WTC11 (cell line): Measurements from ENCODE around the gene KLF13. TPM values are rescaled to one million over a fixed set of nuclear protein-coding genes. Genes with fewer than 3 reads are reported as not detected.

Experiments used
- ATAC-seq: fragments of 200-7000 bp; cut with Tn5 transposase; 2 replicates; pipeline ENCODE4 v1.10.0; 2021; ENCODE audit warnings: mild to moderate bottlenecking, moderate library complexity
- CTCF ChIA-PET: fragments of 300-600 bp; sonication (Branson Sonifier 250); formaldehyde crosslinking; loops from one replicate; lab custom pipeline; 2021; ENCODE audit warnings: antibody characterized with exemption; lab: Charles Lee
- POLR2A ChIA-PET: fragments of 350-600 bp; sonication (Branson Sonifier 250); formaldehyde crosslinking; loops from one replicate; lab custom pipeline; 2021; ENCODE audit warnings: antibody characterized with exemption; lab: Charles Lee
- DNase-seq: peaks from one replicate; pipeline ENCODE4 v3.0.0; 2021; ENCODE audit warnings: low spot score
- H3K27ac Mint-ChIP-seq: 2 replicates; pipeline ENCODE4 v1.8.0; 2021; ENCODE audit warnings: mixed read lengths
- H3K27me3 Mint-ChIP-seq: 2 replicates; pipeline ENCODE4 v1.8.0; 2021; ENCODE audit warnings: low read depth, mild to moderate bottlenecking, moderate library complexity, mixed read lengths
- H3K36me3 Mint-ChIP-seq: 2 replicates; pipeline ENCODE4 v1.8.0; 2021; ENCODE audit warnings: mixed read lengths
- H3K4me1 Mint-ChIP-seq: 2 replicates; pipeline ENCODE4 v1.8.0; 2022; ENCODE audit warnings: mixed read lengths
- H3K4me3 Mint-ChIP-seq: 2 replicates; pipeline ENCODE4 v1.8.0; 2021; ENCODE audit warnings: mild to moderate bottlenecking, moderate library complexity, mixed read lengths
- H3K9me3 Mint-ChIP-seq: 2 replicates; pipeline ENCODE4 v1.8.0; 2021; ENCODE audit warnings: mixed read lengths
- ATF3 ChIP-seq: sonication (generic); formaldehyde crosslinking; conservative IDR thresholded peaks from 2 replicates; pipeline ENCODE4 v1.8.1; 2022; ENCODE audit warnings: mild to moderate bottlenecking, missing genetic modification reagents
- ATF6 ChIP-seq: sonication (generic); formaldehyde crosslinking; IDR thresholded peaks from 2 replicates; pipeline ENCODE4 v1.8.1; 2023; ENCODE audit warnings: mild to moderate bottlenecking, missing genetic modification reagents
- E2F1 ChIP-seq: sonication (generic); formaldehyde crosslinking; IDR thresholded peaks from 2 replicates; pipeline ENCODE4 v1.8.0; 2022; ENCODE audit warnings: mild to moderate bottlenecking, missing genetic modification reagents
- E2F5 ChIP-seq: sonication (generic); formaldehyde crosslinking; IDR thresholded peaks from 2 replicates; pipeline ENCODE4 v1.8.1; 2022; ENCODE audit warnings: mild to moderate bottlenecking, moderate library complexity, missing genetic modification reagents
- ELF4 ChIP-seq: sonication (generic); formaldehyde crosslinking; IDR thresholded peaks from 2 replicates; pipeline ENCODE4 v1.8.1; 2022; ENCODE audit warnings: low read depth, mild to moderate bottlenecking, moderate library complexity, missing genetic modification reagents
- EMX1 ChIP-seq: fragments of 250-450 bp; sonication (Bioruptor Pico); IDR thresholded peaks from 2 replicates; pipeline ENCODE4 v1.8.0; 2021; ENCODE audit warnings: mild to moderate bottlenecking
- FOXP4 ChIP-seq: sonication (generic); formaldehyde crosslinking; IDR thresholded peaks from 2 replicates; pipeline ENCODE4 v1.8.0; 2022; ENCODE audit warnings: mild to moderate bottlenecking, missing genetic modification reagents
- HMGXB4 ChIP-seq: sonication (generic); formaldehyde crosslinking; IDR thresholded peaks from 2 replicates; pipeline ENCODE4 v1.8.1; 2023; ENCODE audit warnings: mild to moderate bottlenecking, moderate library complexity, missing genetic modification reagents
- MYBL2 ChIP-seq: sonication (generic); formaldehyde crosslinking; IDR thresholded peaks from 2 replicates; pipeline ENCODE4 v1.8.1; 2023; ENCODE audit warnings: mild to moderate bottlenecking, moderate library complexity, missing genetic modification reagents
- NFE2L1 ChIP-seq: sonication (generic); formaldehyde crosslinking; IDR thresholded peaks from 2 replicates; pipeline ENCODE4 v1.8.1; 2023; ENCODE audit warnings: missing genetic modification reagents
- NR1H2 ChIP-seq: sonication (generic); formaldehyde crosslinking; IDR thresholded peaks from 2 replicates; pipeline ENCODE4 v1.9.0; 2021; ENCODE audit warnings: mild to moderate bottlenecking, moderate library complexity, missing genetic modification reagents
- TP53 ChIP-seq: sonication (generic); formaldehyde crosslinking; IDR thresholded peaks from 2 replicates; pipeline ENCODE4 v1.8.1; 2023; ENCODE audit warnings: mild to moderate bottlenecking, missing genetic modification reagents
- ZMAT4 ChIP-seq: fragments of 250-450 bp; sonication (Bioruptor Pico); IDR thresholded peaks from 2 replicates; pipeline ENCODE4 v1.9.0; 2021; ENCODE audit warnings: mild to moderate bottlenecking
- ZNF232 ChIP-seq: sonication (generic); formaldehyde crosslinking; IDR thresholded peaks from 2 replicates; pipeline ENCODE4 v1.8.0; 2022; ENCODE audit warnings: mild to moderate bottlenecking, missing genetic modification reagents
- ZNF263 ChIP-seq: sonication (generic); formaldehyde crosslinking; IDR thresholded peaks from 2 replicates; pipeline ENCODE4 v1.8.1; 2022; ENCODE audit warnings: low read depth, mild to moderate bottlenecking, moderate library complexity, missing genetic modification reagents
- ZNF512 ChIP-seq: sonication (generic); formaldehyde crosslinking; IDR thresholded peaks from 2 replicates; pipeline ENCODE4 v1.8.1; 2022; ENCODE audit warnings: missing genetic modification reagents, borderline replicate concordance
- ZNF671 ChIP-seq: fragments of 250-450 bp; sonication (Bioruptor Pico); IDR thresholded peaks from 2 replicates; pipeline ENCODE4 v1.8.0; 2021; ENCODE audit warnings: mild to moderate bottlenecking
- ZSCAN18 ChIP-seq: fragments of 250-450 bp; sonication (Bioruptor Pico); IDR thresholded peaks from 2 replicates; pipeline ENCODE4 v2.1.2; 2022; ENCODE audit warnings: mild to moderate bottlenecking, moderate library complexity
- total RNA-seq: library from RNA; stranded (reverse); gene quantifications from 3 replicates; pipeline ENCODE4 v1.2.3, GENCODE V29; 2021

The KLF13 gene
- total RNA-seq, 1 experiment from 2014 or later = 38.1 TPM

- TF ChIP-seq ZNF512 (CRISPR knock-in tag) (no peak), ELF4 (CRISPR knock-in tag) (no peak), FOXP4 (CRISPR knock-in tag) (no peak), EMX1 (CRISPR knock-in tag) (no peak), HMGXB4 (no peak), ATF3 (CRISPR knock-in tag) (no peak)
These were observed 73.7 kb downstream of the KLF13 start (continued) for GRCh38 chr15:31400222-31400927.

GRCh38 chr15:31401282-31401681 lies 74.6 kb downstream of the KLF13 start:
- H3K36me3 Mint-ChIP-seq = peaks cover 3% of the 10 kb centered on the region; the same call in 1 of the 2 replicates
- H3K9me3 Mint-ChIP-seq = peaks cover 21% of the 10 kb centered on the region
- no peaks in the 10 kb centered on the region for H3K27me3 Mint-ChIP-seq
- no peak overlapping the region for H3K27ac Mint-ChIP-seq
- POLR2A ChIA-PET = no interaction called here
- H3K4me3 Mint-ChIP-seq = no peak overlapping the region
- DNase-seq (no peak), ATAC-seq (no peak)
- H3K4me1 Mint-ChIP-seq = peaks cover 25% of the 10 kb centered on the region
- CTCF ChIA-PET = no interaction called here
- TF ChIP-seq MYBL2 (CRISPR knock-in tag) (no peak), ZSCAN18 (no peak), HMGXB4 (no peak), ZNF232 (no peak), NR1H2 (no peak), TP53 (CRISPR knock-in tag) (no peak), ZNF671 (CRISPR knock-in tag) (no peak), E2F5 (CRISPR knock-in tag) (no peak), ZMAT4 (no peak), NFE2L1 (CRISPR knock-in tag) (no peak), ZNF263 (CRISPR knock-in tag) (no peak), ATF6 (CRISPR knock-in tag) (no peak), E2F1 (CRISPR knock-in tag) (no peak)
